OCI-M2 (cell line): ENCODE data around the gene SCN8A.

Experiments used
- DNase-seq: peaks from one replicate; lab custom pipeline; 2025; ENCODE audit not compliant: unreplicated experiment; lab: John Stamatoyannopoulos, UW

The SCN8A gene

DNA sequence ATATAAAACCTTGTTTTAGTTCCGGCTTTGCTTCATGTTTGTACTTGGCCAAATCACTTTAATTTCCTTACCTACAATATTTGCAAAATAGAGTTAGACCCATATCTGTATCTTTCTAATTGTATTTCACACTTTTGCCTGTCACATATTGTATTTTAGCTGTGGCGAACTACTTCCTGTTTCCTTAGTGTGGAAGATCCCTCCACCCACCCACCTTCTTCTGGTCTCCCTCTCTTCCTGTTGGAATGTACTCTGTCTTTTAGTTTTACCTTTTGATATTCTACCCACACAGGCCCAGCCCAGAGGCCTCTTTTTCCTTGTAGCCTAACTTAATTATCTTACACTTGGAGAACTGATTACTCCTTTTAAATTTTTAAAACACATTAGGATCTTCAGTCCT is 78.2 kb downstream of the SCN8A start:
- no peak for DNase-seq

DNA sequence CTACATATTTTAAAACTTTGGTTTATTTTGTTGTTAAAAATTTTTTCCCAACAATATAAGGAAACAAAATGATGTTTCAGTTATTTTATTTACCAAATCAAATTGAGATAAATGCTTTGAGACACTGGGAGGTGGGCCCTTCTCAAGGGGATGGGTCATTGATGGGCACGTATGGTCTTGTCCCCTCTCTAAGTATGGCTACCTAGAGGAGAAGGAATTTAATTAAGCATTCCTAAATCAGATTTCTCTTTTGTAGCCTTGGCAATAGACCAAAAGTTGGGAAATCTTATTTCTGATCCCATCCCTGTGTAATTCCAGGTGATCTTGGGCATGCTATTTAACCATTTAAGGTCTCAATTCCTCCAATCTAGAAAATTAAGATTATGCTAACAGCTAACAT is 79.0 kb downstream of the SCN8A start:
- DNase-seq: no peak

DNA sequence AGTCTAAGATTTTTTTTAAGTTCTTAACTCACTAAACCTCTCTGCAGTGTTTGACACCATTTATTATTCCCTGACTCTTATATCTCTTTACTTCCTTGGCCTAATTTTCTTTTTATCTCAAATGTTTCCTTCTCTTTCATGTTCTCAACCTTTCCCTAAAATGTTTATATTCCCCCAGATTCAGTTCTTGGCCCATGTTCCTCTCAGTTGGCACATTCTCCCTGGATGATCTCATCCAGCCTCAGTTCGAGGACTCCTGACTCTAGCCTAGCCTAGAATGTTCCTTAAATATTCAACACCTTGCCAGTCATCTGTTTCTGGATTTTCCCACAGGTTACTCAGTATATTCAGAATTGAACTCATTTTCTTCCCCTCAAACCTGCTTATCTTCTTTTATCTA is 81.3 kb downstream of the SCN8A start:
- no peak for DNase-seq

DNA sequence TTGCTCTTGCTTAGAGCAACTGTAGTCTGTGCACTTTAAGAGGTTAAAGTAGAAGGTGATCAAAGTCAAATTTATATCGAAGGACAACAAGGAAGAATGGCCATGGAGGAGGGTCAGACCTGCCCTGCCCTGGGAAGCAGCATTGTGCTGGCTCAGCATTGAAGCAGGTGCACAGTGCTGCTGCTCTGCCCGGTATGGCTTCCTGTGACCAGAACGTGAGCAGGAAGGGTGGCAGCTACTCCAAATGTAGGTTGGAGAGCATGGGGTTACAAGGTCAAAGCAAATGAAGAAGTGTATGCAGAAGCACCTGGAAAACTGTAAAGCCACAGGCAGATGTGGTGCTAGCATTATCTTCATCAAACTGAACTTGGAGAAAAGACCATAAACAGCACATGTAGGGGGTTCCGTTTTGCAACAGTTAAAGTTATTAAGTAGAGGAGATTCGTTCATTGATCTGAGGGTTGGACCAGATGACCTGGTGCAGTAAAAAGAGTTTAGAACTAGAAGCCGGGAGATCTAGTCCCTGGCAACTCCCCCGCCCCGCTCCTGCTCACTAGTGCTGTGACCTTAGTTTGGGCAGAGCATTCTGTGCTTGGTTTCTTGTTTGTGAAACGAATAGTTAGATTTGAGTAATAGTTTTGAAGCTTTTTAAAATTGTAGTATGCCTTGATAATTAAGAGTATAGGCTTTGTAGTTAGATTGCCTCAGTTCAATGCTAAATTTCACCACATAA is 84.2 kb downstream of the SCN8A start:
- no peak for DNase-seq

DNA sequence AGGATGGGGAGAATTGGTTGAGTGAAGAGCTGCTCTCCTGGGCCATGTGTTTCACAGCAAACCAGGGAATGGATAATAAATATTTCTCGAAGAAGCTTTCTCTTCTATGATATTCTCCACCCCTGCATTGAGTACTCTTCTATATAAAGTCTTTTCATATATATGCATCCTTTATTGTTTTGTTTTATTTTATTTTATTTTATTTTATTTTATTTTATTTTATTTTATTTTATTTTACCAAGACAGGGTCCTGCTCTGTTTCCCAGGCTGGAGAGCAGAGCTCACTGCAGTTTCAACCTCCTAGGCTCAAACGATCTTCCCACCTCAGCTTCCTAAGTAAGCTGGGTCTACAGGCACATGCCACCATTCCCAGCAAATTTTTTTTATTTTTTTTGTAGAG is 85.8 kb downstream of the SCN8A start:
- DNase-seq: no peak

DNA sequence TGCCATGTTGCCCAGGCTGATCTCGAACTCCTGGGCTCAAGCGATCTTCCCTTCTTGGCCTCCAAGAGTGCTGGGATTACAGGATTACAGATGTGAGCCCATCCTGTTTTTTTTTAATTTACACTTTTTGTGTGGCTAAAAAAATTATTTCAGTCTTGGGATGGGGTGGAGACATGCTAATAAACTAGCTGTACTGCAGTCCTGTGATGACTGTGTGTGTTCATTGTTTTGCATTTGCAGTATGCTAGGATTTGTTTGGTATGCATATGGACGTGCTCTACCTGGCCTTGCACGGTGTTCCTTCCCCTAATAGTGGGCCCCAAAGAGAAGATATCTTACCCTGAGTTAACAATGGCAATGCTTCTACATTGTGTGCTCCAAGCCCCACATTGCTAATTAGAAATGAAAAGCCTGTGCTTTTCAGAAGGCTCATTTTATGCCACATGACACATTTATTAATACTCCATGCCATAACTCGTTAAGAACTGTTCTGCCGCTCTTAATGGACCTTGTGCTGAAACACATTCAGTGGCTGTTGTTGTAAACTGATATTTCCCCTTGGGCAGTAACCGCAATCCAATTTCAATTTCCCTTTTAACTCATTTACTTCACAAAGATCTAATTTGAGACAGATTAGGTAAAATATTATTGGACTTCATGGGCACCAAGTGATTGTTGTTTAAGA is 86.4 kb downstream of the SCN8A start:
- no peak for DNase-seq

DNA sequence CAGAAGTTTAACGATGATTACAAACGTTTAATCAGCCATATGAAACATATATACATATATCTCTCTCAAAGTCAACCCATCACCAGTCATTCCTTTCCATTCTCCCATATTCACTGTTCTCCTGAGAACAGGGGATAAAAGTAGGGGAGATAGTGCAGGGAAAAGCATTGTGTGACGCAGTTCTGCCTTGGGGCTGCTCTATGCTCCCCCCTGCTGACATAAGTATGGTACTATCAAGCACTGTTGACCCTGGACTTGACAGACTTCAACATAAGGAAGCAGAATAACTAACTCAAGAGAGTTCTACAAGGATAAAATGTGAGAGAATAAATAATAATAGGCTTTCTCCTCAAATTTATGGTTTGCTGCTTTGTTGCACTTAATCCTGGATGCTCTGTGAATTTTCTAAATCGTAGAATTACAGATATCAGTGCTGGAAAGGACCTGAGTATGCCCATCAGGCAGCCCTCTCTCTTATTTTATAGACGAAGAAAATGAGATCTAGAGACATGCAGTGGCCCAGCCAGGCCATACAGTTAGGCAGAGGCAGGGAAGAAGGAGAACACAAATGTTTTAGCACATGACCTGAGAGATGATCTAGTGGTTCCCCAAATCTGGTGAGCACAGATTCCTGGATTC is 87.2 kb downstream of the SCN8A start:
- no peak for DNase-seq

DNA sequence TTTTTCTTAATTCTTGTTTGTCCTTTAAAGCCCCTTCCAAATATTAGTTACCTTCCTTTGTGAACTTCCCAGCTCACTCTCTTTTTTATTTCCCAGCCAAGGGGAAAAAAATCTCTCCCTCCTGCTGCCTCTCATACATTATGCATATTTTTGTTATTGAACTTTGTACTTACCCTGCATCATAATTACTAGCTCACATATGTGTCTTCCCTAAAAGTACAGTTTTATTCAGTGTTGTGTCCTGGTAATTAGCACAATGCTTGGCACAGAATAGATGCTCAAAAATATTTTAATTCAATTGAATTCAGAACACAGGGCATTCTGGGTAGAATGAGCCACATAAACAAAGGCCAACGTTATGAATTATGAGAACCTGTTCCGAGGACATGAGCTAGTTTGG is 91.9 kb downstream of the SCN8A start:
- DNase-seq: no peak

DNA sequence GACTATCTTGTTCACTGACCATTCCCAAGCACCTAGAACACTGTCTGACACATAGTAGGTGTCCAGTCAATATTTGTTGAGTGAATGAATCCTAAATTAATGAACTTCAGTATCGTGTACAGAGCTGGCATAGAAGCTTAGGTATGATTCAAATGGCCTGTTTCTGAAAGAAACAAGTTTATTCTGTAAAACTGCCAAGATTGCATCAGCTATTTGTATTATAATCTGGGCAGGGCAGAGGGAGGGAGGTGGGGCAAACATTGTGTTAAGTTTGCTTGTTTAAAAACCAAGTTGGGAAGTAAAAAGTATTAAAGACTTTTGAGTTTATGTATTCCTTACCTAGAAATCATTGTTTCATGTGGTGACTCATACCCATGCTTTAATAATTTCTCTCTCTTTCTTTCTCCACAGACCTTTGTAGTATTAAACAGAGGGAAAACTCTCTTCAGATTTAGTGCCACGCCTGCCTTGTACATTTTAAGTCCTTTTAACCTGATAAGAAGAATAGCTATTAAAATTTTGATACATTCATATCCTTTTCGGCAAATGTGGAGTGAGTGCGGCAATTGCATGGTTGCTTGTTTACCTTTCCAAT is 92.8 kb downstream of the SCN8A start:
- DNase-seq: no peak

DNA sequence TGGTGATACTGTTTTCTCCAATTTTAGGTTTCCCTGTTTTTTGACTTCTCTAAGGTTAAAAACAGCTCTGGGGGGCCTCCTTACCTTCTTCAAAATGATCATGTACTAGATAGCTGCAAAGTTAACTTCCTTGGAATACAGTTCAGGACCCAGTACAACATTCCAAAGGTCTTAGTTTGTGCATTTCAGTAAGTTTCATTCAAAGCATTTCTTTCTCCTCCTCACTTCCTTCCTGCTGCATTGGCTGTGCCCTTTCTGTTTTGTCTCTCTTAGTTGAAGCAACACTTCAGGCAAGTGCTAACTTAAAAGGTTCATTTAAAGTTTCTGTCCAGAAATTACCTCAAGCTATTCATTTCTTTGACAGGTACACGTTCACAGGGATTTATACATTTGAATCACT is 95.7 kb downstream of the SCN8A start:
- DNase-seq: no peak

DNA sequence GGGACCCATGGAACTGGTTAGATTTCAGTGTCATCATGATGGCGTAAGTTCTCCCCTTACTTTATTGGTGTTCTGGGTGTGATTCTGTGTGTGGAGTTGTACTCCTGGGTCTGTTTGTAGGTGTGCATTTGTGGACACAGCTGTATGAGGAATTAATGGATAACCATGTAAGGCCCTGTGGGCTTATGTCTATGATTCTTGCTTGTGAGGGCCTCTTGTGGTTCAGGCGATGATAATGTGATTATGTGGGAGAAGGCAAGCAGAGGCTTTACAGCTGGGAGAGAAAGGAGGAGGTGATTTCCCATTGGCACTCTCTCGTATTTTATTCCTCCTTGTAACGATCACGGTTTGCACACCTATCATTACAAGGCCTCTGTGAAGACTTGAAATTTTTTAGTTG is 96.1 kb downstream of the SCN8A start:
- no peak for DNase-seq

DNA sequence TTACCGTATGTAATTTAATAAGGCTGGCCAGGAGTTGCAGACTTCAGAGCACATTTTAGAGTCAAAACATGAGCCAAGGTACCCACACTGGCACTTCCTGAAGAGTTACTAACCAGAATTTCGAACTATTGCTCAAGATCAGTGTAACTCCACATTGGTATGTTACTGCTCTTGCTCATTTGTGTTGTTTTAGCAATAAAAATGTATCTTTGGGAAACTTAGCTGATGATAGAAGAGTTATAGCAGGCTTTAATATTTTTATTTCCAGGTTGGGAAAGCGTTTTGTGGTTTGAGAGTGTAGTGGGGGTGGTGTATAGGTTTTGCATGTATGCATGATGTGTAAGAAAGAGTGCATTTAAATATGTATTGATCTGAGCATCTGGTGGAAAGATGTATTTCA is 96.6 kb downstream of the SCN8A start:
- DNase-seq: no peak

DNA sequence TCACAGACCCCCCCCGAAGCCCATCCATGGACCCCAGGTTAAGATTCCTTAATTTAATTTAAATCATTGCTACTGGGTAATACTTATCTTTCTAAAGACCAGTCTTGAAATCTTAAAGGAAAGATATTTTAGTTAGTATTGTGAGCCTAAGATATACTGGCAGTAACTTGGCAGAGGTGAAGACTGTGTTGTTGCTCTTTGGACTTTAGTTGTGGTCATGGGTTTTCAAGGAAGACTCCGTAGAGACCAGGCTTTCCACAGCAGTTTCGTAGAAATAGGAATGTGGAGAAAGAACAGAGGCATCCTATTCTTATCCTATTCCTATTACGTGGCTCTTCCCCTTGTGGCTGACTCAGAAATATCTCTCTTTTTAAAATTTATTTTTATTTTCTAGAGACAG is 99.0 kb downstream of the SCN8A start:
- DNase-seq: no peak

DNA sequence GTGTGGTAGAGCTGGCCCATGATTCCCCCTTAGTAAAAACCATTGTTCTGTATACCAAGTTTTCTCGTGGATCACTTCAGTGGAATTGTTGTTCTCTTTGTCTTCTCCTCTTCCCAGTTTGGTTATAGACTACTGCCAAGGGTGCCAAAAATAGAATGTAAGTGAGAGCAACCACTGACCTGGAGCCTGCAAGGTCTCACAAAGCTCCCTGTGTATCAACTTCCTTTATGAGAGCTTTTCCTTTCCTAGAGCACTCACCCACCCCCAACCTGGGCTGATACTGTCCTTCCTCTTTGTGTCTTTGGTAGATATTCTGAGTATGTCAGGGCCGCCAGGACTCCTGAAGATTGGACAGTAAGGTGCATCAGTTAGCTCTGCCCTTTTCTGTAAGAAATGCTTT is 101.0 kb downstream of the SCN8A start:
- DNase-seq: no peak

DNA sequence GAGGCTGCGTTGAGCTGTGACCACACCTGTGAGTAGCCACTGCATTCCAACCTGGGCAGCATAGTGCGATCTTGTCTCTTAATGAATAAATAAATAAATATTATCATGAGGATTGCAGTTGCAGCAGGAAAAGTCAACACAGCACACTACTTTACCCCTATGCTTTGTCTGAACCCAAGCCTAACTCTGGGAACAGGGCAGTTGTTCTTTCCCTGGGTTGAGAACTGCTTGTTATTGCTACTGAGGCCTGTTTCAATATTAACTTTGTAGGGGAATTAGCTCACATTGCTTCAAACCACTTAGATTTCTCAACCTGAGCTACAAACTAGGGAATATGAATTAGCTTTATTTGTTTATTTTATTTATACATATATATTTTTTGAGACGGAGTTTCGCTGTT is 102.5 kb downstream of the SCN8A start:
- DNase-seq: no peak

DNA sequence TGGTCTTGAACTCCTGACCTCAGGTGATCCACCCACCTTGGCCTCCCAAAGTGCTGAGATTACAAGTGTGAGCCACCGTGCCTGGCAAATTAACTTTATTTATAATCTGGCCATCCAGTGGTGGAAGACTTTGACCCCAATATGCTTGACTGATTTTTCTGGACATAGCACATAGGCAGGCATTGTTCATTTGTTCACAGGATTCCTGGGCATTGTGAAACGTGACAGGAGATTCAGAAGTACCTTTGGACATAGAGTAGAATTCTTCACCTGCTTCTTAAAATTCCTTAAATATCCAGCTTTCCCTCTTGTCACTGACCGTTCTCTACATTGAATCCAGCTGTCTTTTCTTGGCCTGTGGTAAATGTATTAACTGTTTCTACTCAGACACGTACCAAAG is 103.1 kb downstream of the SCN8A start:
- DNase-seq: no peak

DNA sequence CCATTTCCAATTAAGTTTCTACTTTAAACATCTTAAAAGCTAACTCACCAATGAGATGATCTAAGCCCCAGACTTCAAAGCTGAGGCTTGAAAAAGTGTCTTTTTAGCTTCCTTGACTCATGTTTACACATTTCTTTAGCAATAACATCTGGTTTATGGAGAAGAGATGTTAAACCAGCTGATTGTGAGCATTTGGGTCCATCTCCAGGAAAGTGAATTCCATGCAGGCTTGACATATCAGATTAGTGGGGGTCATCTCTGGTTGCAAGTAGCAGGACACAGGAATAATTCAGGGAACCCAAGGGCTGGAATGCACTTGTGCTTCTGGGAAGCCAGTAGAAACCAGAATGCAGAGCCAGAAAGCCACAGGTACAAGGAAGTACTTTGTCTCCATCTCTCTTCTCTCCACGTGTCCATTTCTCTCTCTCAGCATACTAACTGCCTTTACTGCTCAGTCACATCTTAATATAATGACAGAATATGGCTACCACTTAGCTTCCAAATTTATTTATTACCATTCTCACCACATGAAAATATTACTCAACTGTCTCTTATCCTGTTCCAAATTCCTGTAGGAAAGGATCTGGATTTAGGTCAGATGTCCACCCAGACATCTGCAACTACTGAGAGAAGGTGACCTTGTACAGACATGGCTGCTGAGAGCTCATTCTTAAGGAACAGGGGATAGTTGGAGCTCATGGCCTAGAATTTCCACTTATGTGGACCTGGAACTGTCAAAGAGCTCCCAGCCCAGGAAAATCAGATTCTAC is 104.4 kb downstream of the SCN8A start:
- no peak for DNase-seq

DNA sequence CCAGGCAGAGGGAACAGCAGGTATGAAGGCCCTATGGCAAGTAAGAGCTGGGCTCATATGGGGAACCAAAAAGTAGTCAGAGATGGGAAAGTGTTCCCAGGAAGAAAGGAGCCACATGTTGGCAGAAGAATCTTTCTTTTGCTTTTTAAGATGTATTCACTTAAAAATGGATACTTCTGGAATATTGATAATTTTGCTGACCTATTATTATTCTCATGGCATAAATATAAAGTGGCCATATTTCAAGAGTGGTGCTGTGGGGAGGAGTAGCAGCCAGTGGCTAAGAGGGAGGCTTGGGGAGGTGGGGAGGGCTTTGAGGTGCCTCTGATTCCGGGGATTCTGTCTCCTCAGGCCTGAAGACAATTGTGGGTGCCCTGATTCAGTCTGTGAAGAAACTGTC is 108.2 kb downstream of the SCN8A start:
- DNase-seq: no peak

DNA sequence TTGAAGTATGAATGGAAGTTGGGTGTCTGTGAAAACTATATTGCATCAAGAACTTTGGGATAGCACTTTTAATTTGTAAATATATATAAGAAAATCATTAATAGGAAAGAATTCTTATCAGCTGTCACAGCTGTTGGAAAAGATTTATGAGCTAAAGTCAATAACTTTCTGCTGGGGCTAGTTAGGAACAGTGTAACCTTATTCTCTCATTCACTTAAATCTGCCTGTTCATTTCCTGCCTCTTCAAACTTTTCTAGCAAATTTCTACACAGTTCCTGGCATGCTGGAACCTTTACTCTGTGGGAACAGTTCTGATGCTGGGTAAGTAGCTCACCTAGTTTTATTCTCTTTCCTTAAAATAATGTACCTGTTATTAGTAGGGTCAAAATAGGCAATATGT is 109.9 kb downstream of the SCN8A start:
- no peak for DNase-seq

DNA sequence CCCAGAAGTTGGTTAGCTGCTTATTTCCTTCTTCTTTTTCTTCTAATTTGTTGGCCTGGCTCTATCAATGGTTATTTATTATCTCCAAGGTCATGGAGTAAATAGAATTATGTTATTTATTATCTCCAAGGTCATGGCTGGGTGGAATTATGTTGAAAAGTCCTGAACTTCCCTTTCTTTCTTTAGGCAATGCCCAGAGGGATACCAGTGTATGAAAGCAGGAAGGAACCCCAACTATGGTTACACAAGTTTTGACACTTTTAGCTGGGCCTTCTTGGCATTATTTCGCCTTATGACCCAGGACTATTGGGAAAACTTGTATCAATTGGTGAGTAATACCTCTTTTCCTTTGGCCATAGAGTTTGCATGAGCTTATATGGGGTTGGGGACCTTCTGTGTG is 111.6 kb downstream of the SCN8A start:
- no peak for DNase-seq

DNA sequence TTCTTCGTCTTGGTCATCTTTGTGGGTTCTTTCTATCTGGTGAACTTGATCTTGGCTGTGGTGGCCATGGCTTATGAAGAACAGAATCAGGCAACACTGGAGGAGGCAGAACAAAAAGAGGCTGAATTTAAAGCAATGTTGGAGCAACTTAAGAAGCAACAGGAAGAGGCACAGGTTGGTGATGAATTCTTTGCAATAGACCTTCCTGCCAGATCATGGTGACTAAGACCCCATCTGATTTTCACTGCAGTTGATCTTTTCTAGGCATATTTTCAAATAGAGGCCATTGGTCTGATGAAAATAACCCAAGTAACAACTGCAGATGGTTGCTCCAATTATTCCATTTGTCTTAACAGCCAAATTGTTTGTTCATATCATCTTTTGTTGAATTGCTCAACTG is 114.4 kb downstream of the SCN8A start:
- DNase-seq: no peak
